AG09309 (cell line): ENCODE results near the gene MAP3K6.

ENCODE experiments used
- DNase-seq: peaks from one replicate; pipeline ENCODE4 v3.0.0-alpha.2; 2010; ENCODE audit warnings: low read depth
- H3K4me3 ChIP-seq: 2 replicates; pipeline ENCODE4 v1.5.1; 2011; ENCODE audit warnings: mild to moderate bottlenecking, low read depth, low read length, moderate library complexity; ENCODE audit not compliant: control insufficient read depth
- TF ChIP-seq, protein P1 (sequence below): IDR thresholded peaks from 2 replicates; pipeline ENCODE4 v1.5.1; 2011; ENCODE audit warnings: mild to moderate bottlenecking, low read depth, low read length, inconsistent platforms; ENCODE audit not compliant: insufficient read depth, control insufficient read depth; ENCODE audit errors: missing control alignments

Gene MAP3K6

DNA sequence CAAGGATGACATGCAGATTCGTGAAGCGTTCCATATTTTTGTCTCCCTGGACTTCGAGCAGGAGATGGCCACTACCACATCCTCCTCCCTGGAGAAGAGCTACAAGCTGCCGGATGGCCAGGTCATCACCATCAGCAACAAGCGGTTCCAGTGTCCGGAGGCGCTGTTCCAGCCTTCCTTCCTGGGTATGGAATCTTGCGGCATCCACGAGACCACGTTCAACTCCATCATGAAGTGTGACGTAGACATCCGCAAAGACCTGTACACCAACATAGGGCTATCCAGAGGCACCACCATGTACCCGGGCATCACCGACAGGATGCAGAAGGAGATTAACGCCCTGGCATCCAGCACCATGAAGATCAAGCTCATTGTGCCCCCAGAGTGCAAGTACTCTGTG lies 41.5 kb downstream of the MAP3K6 start:
- TF ChIP-seq, protein P1, sequence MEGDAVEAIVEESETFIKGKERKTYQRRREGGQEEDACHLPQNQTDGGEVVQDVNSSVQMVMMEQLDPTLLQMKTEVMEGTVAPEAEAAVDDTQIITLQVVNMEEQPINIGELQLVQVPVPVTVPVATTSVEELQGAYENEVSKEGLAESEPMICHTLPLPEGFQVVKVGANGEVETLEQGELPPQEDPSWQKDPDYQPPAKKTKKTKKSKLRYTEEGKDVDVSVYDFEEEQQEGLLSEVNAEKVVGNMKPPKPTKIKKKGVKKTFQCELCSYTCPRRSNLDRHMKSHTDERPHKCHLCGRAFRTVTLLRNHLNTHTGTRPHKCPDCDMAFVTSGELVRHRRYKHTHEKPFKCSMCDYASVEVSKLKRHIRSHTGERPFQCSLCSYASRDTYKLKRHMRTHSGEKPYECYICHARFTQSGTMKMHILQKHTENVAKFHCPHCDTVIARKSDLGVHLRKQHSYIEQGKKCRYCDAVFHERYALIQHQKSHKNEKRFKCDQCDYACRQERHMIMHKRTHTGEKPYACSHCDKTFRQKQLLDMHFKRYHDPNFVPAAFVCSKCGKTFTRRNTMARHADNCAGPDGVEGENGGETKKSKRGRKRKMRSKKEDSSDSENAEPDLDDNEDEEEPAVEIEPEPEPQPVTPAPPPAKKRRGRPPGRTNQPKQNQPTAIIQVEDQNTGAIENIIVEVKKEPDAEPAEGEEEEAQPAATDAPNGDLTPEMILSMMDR = no peak
- H3K4me3 ChIP-seq = no peak overlapping the region
- DNase-seq = no peak

DNA sequence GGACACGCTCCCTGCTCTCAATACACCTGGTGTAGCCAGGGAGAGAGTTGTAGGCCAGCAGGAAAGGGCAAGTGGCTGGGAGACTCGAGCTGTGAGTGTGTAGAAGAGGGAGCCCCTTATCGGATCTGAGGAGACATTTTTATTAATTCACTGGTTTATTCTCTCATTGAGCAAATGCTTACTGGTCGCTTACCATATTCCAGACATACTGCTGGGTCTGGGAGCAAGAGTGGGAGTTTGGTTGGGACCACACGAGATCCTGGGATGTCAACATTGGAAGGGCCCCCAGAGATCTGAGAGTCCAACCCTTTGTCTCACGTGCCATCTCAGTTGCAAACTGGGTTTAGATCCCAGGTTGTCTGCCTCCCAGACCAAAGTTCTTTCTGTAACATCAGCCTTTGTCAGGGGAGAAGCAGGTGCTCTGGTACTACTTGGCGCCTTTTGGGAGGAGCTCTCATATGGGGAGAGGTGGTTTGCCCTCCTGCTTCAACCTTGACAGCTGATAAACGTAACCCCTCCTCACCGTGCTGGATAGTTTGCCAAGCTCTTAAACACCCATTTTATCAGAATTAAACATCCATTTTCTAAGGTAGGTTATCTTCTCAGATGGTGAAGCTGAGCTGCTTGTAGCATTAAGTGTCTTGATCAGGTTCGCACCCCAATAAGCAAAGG lies 44.1 kb downstream of the MAP3K6 start:
- peak overlapping the region; percentile 99 for H3K4me3 ChIP-seq
- no peak for DNase-seq
- TF ChIP-seq, protein P1 = no peak

DNA sequence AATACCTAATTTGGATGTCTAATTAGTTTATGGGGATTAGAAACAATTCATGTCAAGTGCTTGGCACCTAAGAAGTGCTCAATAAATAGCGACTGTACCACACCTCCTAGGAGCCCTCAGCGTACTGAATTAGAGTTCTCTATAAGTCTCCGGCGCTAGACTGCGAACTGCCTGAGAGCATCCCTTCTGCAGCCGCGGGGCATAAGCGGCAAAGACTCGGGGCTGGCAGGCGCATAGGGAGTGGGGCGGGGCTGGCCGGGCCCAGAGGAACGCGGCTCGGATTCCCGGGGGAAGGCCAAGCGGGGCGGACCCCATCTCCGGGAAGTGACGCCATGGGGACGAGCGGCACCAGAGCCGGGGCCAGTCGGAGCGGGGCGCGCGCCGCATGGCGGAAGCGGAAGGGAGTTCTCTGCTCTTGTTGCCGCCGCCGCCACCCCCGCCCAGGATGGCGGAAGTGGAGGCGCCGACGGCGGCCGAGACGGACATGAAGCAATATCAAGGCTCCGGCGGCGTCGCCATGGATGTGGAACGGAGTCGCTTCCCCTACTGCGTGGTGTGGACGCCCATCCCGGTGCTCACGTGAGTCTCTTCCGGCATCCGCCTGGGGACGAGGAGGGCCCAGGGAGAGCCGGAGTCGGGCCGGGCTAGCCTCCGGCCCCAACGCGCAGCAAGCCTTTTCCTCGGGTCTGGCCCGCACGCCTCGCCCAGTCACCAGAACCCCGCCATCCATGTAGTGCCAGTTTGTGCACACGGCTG lies 44.8 kb downstream of the MAP3K6 start, which contains the start of gene TMEM222:
Gene TMEM222, plus strand, starts transcription at position 351 of the 756 bp plus-strand sequence. Its CDS starts 35 bp downstream, at position 386.
- peak within 1 kb of the TSS; percentile 99 for H3K4me3 ChIP-seq
- TF ChIP-seq, protein P1 = peak; percentile 7
- DNase-seq = peak; percentile 75

DNA sequence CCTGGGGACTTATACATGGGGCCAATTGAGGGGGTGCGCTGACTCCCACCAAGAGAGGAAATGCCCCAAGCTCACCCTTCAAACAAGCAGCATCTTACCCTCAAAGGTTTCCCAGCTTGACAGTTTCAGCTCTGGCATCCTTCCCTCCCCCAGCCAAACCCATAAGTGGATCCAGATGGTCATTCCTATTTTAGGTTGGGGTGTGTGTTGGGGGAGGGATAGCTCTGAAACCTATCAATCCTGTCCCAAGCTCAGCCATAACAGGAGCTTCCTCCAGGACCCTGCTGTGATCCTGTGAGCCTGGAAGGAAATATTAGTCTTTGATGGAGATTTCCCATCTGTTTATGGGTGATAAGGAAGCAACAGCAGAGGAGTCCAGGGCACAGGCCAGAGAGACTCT lies 48.2 kb downstream of the MAP3K6 start:
- H3K4me3 ChIP-seq = no peak overlapping the region
- TF ChIP-seq, protein P1 = no peak
- DNase-seq = no peak

DNA sequence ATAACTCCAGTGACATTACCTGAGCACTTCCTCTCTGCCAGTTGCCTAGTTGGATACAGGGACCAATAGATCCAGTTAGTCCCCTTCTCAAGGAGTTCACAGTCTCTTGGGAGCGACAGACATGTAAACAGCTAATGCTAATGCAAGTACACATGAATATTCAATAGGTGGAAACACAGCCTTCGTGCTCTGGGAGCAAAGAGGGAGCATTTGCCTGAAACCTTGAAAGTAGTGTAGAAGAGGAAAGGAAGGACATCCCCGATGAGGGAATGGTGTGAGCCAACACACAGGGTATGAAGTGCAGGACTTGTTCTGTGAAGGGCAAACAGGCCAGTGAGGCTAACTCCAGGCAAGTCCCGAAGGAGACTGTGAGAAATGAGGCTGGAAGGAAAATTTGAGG lies 48.6 kb downstream of the MAP3K6 start:
- TF ChIP-seq, protein P1 = no peak
- H3K4me3 ChIP-seq = no peak overlapping the region
- DNase-seq = no peak

DNA sequence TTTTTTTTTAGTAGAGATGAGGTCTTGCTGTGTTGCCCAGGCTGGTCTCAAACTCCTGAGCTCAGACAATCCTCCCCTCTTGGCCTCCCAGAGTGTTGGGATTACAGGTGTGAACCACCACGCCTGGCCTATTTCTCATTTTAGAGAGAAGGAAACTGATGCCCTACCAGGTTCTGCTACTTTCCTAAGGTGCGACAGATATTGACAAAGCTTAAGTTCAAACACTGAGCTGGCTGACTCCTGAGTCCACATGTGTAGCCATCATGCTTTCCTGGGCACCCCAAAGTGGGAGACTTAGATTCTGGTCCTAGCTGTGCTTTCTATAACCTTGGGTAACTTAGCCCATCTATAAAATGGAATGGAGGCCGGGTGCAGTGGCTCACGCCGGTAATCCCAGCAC lies 49.9 kb downstream of the MAP3K6 start:
- DNase-seq = no peak
- TF ChIP-seq, protein P1 = no peak
- no peak overlapping the region for H3K4me3 ChIP-seq

DNA sequence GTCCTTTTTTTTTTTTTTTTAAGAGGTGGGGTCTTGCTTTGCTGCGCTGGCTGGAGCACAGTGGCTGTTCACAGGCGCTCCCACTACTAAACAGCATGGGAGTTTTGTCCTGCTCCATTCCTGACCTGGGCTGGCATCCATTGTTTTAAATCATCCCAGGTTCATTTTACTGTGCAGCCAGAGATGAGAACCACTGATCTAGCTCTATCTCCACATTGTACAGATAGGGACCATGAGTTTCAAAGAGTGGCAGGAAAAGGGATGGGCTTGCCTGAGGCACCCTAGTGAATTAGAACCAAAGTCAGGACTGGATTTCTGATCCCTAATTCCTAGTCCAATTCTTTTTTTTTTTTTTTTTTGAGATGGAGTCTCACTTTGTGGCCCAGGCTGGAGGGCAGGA lies 52.0 kb downstream of the MAP3K6 start:
- TF ChIP-seq, protein P1 = no peak
- no peak for DNase-seq
- H3K4me3 ChIP-seq = no peak overlapping the region
